ENCODE measurements around the gene DAAM2.

GRCh38 chr6:39902786-39903465 lies 110.8 kb downstream of the DAAM2 start:
- TF ChIP-seq GATA2 (IDR thresholded peaks at IDR 0.05; ENCODE audit: low read depth, low read length), result no peak
- no peak for TF ChIP-seq GATA3 (IDR thresholded peaks at IDR 0.05; ENCODE audit: low read depth, low read length)

Data from SH-SY5Y (cell line).